HuH-7 (cell line): ENCODE results near the gene SUN1.
"Not testable (repeated sequence)": the region's sequence is repeated elsewhere in the genome, so short reads cannot be mapped to it uniquely, and the experiment has no call there.

Source experiments
- DNase-seq: peaks from one replicate; pipeline ENCODE4 v3.0.0; 2011; ENCODE audit warnings: low spot score

The SUN1 gene

DNA sequence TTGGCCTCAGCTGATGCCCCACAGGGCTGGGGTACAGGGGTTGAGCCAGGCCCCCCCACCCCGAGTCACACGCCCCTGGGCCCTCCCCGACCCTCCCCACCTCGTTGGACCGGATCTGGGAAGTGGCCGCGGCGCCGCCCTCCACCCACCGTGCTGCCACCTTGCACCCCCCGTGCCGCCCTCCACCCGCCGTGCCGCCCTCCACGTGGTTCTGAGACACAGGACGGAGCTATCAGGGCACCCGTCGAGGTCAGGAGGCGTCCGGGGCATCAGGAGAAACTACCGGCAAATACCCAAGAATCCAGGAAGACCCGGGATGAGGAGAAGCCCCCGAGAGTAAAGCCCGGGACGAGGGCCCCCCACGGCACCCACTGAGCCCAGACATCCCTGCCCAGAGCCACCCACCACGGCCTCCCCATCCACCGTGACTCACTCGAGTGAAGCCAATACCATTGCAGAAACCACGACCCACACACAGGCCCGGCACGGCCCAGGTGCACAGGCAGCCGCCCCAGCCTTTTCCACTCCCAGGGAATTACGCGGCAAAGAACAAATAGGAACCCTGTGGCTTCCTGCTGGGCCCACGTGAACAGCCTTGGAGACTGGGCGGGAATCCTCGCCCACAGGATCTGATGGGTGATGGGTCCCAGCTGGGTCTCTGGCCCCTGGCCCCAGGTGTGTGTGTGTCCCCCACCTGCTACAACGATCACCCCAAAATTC is 88.2 kb downstream of the SUN1 start:
- no peak for DNase-seq

DNA sequence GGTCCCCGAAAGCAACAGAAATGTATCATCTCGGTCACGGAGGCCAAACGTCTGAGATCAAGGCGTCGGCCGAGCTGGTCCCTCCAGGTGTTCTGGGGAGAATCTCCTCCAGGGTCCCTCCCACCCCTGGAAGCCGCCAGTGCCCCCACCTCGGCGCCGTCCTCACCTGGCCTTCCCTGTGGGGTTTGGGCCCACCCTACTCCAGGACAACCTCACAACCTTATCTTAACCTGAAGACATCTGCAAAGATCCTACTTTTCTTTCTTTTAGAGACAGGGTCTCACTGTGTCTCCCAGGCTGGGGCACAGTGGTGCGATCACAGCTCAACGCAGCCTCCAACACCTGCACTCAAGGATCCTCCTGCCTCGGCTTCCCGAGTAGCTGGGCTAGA is 88.8 kb downstream of the SUN1 start:
- no peak for DNase-seq

GRCh38 chr7:921581-922333 is 89.5 kb downstream of the SUN1 start:
- DNase-seq, result no peak

DNA sequence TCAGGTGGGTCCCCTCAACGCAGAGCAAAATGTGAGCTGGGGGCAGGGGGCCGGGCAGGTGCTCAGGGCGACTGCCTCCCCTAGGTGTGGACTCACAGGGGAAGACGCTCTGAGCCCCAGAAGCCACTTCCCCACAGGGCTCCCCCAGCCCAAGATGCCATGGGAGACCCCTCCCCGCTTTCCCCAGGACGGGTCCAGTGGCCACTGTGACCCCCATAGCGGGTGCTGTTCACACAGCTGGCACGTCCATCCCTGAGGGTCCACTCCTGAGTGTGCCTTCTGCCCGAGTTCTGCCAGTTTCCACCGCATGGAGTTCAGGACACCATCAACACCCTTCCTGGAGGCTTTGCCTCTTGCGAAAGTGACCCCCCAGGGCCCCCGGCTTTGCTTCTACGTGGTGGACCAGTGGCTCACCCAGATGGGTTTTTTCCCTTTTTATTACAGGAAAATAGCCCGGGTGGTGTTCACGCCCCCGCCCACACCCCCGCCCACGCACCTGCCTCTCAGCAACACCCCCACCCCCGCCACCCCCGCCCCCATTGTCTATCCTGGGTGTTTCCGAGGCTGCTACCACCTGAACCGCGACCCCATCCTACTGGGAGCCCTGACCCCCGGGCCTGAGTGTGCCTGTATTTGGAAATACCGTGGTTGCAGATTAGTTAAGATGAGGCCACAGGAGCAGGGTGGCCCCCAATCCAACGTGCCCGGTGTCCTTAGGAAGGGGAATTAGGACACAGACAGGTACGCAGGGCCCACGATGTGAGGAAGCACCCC is 90.2 kb downstream of the SUN1 start:
- no peak for DNase-seq

GRCh38 chr7:923108-924041 is 91.1 kb downstream of the SUN1 start:
- DNase-seq, result no peak

GRCh38 chr7:924042-924441 is 91.8 kb downstream of the SUN1 start:
- DNase-seq, result not testable (repeated sequence)
